ENCODE data around the gene TMPO. TPM values are rescaled to one million over a fixed set of nuclear protein-coding genes. Genes with fewer than 3 reads are reported as not detected.
"Not testable (repeated sequence)": the region's sequence is repeated elsewhere in the genome, so short reads cannot be mapped to it uniquely, and the experiment has no call there.

Gene TMPO
- total RNA-seq, 4 donors from 2014 or later, result 68.8 to 131 (median 81.8) TPM

DNA sequence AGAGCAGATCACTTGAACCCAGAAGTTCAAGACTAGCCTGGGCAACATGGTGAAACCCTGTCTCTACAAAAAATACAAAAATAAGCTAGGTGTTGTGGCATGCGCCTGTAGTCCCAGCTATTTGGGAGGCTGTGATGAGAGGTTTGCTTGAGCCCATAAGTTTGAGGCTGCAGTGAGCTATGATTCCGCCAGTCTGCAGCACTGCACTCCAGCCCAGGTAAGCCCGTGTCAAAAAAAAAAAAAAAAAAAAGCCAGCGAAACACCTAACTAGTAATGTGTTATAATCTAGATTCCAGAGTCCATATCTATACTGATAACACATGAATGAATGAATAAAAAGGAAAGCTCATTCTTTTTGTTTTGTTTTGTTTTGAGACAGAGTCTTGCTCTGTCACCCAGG, 59.6 kb downstream of the TMPO start:
- peak in 1 of 3 donors; percentile 51 for DNase-seq
- Histone ChIP-seq H3K4me3 (no peak overlapping the region), H3K36me3 (no peaks in the 10 kb centered on the region), H3K9me3 (no peaks in the 10 kb centered on the region), H3K27ac (peak overlapping the region in 3 of 4 donors; percentile 49 to 77 (median 75)), H3K4me1 (peaks cover 0 to 16% (median 0%) of the 10 kb centered on the region in 4 donors), H3K27me3 (no peaks in the 10 kb centered on the region)
- no peak for TF ChIP-seq POLR2A (IDR thresholded peaks at IDR 0.05)
- TF ChIP-seq CTCF (IDR thresholded peaks at IDR 0.05), result peak in 3 of 6 experiments; percentile 46 to 59 (median 57)

DNA sequence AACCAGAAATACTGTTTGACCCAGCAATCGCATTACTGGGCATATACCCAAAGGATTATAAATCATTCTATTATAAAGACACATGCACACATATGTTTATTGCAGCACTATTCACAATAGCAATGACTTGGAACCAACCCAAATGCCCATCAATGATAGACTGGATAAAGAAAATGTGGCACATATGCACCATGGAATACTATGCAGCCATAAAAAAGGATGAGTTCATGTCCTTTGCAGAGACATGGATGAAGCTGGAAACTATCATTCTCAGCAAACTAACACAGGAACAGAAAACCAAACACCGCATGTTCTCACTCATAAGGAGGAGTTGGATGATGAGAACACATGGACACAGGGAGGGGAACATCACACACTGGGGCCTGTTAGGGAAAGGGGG, 61.4 kb downstream of the TMPO start:
- H3K27me3 ChIP-seq, H3K4me3 ChIP-seq, H3K9me3 ChIP-seq, DNase-seq, H3K36me3 ChIP-seq, H3K27ac ChIP-seq: not testable (repeated sequence)
- peaks cover 0 to 16% (median 0%) of the 10 kb centered on the region in 4 donors for H3K4me1 ChIP-seq

- no peaks in the 10 kb centered on the region for H3K27me3 ChIP-seq
- peaks cover 0 to 16% (median 0%) of the 10 kb centered on the region in 4 donors for H3K4me1 ChIP-seq
- peak overlapping the region in 3 of 4 donors; percentile 63 to 89 (median 82) for H3K27ac ChIP-seq
- no peak overlapping the region for H3K4me3 ChIP-seq
- H3K36me3 ChIP-seq, result no peaks in the 10 kb centered on the region
- H3K9me3 ChIP-seq, result no peaks in the 10 kb centered on the region
- TF ChIP-seq POLR2A (IDR thresholded peaks at IDR 0.05) (no peak), CTCF (IDR thresholded peaks at IDR 0.05) (peak in 3 of 6 experiments; percentile 49 to 56 (median 53))
- peak in 1 of 3 donors; percentile 72 for DNase-seq
These were observed 63.0 kb downstream of the TMPO start for GRCh38 chr12:98578392-98578791.

DNA sequence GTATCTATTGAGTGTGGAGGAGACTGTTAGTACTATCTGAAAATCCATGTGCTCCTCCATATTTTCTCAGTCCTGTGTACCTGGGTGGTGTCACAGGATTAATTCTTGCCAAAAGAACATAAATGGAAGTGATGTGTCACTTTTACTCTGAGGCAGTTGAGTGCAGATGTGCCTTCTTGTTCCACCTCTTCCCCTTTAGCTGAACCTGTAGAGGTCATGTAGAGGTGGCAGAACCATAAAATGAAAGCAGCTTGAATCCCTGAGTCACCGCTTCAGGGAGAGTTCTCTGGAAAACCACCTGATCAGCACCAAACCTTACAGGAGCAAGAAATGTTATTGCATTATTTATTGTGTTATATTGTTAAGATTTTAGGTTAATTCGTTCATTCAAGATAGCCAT, 63.4 kb downstream of the TMPO start:
- peak in 1 of 3 donors; percentile 56 for DNase-seq
- Histone ChIP-seq H3K27me3 (no peaks in the 10 kb centered on the region), H3K27ac (peak overlapping the region in 3 of 4 donors; percentile 63 to 89 (median 82)), H3K4me3 (no peak overlapping the region), H3K4me1 (peaks cover 0 to 12% (median 0%) of the 10 kb centered on the region in 4 donors), H3K36me3 (no peaks in the 10 kb centered on the region), H3K9me3 (no peaks in the 10 kb centered on the region)
- no peak for TF ChIP-seq CTCF (IDR thresholded peaks at IDR 0.05)
- no peak for TF ChIP-seq POLR2A (IDR thresholded peaks at IDR 0.05)

DNA sequence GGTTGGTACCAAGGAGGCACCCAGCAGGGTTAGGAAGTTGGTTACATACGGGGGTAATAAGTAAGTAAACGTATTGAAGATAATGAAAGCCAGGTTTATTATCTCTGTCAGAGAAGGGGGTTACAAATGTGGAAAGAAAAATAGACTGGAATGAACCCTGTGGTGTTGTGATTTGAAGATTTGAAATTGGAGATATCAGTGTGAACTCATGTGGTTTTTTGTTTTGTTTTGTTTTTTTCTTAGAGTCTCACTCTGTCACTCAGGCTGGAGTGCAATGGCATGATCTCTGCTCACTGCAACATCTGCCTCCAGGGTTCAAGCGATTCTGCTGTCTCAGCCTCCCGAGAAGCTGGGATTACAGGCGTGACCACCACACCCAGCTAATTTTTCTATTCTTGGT, 64.0 kb downstream of the TMPO start:
- peak overlapping the region in 3 of 4 donors; percentile 63 to 89 (median 82) for H3K27ac ChIP-seq
- TF ChIP-seq POLR2A (IDR thresholded peaks at IDR 0.05) (no peak), CTCF (IDR thresholded peaks at IDR 0.05) (no peak)

GRCh38 chr12:98579835-98580234, 64.4 kb downstream of the TMPO start:
- Histone ChIP-seq H3K36me3 (no peaks in the 10 kb centered on the region), H3K4me3 (no peak overlapping the region), H3K27ac (no peak overlapping the region), H3K4me1 (peaks cover 0 to 6% (median 0%) of the 10 kb centered on the region in 4 donors), H3K9me3 (no peaks in the 10 kb centered on the region), H3K27me3 (no peaks in the 10 kb centered on the region)
- TF ChIP-seq CTCF (IDR thresholded peaks at IDR 0.05) (no peak), POLR2A (IDR thresholded peaks at IDR 0.05) (no peak)
- DNase-seq, result no peak

More for the DNA sequence above, 64.0 kb downstream of the TMPO start:
- H3K36me3 ChIP-seq, result no peaks in the 10 kb centered on the region
- H3K4me1 ChIP-seq, result peaks cover 0 to 11% (median 0%) of the 10 kb centered on the region in 4 donors
- H3K27me3 ChIP-seq, result no peaks in the 10 kb centered on the region
- H3K4me3 ChIP-seq, result no peak overlapping the region
- no peaks in the 10 kb centered on the region for H3K9me3 ChIP-seq
- no peak for DNase-seq

Measured in Peyer's patch (tissue), 4 donors.